Stimulated activated naive CD4-positive, alpha-beta T cell treated with Interleukin-2 at 50 U/mL for 16 hours (primary cell): ENCODE measurements around the gene HMGCS1.
"Not testable (repeated sequence)": the region's sequence is repeated elsewhere in the genome, so short reads cannot be mapped to it uniquely, and the experiment has no call there.

Experiments
- DNase-seq: peaks from one replicate; lab custom pipeline; 2025; lab: John Stamatoyannopoulos, UW

HMGCS1 gene

GRCh38 chr5:43273552-43273951 is 39.7 kb downstream of the HMGCS1 start:
- no peak for DNase-seq

GRCh38 chr5:43270645-43271044 is 42.6 kb downstream of the HMGCS1 start:
- DNase-seq = no peak

- DNase-seq = no peak
Observed at GRCh38 chr5:43268188-43268820, 44.9 kb downstream of the HMGCS1 start.

- not testable (repeated sequence) for DNase-seq
Observed at GRCh38 chr5:43262269-43262668, 50.9 kb downstream of the HMGCS1 start.

- DNase-seq = no peak
Observed at GRCh38 chr5:43258116-43258515, 55.1 kb downstream of the HMGCS1 start.

- DNase-seq = no peak
Observed at GRCh38 chr5:43256261-43256966, 56.8 kb downstream of the HMGCS1 start.

- DNase-seq = no peak
Observed at GRCh38 chr5:43255704-43256103, 57.5 kb downstream of the HMGCS1 start.

- DNase-seq = no peak
Observed at GRCh38 chr5:43251754-43252153, 61.5 kb downstream of the HMGCS1 start.

- DNase-seq = no peak
Observed at GRCh38 chr5:43245724-43246385, 67.4 kb downstream of the HMGCS1 start.

- no peak for DNase-seq
Observed at GRCh38 chr5:43244823-43245565, 68.2 kb downstream of the HMGCS1 start.

GRCh38 chr5:43243270-43243669 is 69.9 kb downstream of the HMGCS1 start:
- no peak for DNase-seq

- DNase-seq = no peak
Observed at GRCh38 chr5:43242196-43242595, 71.0 kb downstream of the HMGCS1 start.
